ENCODE measurements around the gene MYO15A.

The MYO15A gene

DNA sequence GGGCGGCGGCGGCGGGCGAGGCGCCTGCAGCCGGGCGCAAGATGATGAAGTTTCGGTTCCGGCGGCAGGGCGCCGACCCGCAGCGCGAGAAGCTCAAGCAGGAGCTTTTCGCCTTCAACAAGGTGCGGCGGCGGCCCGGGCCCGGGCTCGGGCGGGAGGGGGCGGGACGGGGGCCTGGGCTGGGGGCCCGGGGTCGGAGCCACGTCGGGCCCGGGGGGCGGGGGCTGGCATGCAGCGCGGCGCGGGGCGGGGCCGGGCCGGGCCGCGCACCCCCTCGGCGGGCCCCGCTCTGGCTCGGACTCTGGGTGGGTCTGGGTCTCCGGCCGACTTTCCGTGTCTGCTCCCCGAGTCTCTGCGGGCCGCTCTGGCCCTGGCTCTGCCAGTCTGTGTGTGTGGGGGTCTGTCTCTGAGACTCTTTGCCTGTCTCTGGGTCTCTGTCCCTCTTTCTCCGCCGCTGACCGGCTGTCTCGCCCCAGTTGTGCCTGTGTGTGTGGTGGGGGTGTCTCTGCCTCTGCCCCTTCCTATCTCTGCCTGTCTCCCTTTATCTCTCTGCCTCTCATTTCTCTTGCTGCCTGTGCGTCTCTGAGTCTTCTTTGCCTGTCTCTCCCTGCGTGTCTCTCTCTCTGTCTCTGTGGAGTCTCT is 117.2 kb downstream of the MYO15A start:
- DNase-seq = no peak

DNA sequence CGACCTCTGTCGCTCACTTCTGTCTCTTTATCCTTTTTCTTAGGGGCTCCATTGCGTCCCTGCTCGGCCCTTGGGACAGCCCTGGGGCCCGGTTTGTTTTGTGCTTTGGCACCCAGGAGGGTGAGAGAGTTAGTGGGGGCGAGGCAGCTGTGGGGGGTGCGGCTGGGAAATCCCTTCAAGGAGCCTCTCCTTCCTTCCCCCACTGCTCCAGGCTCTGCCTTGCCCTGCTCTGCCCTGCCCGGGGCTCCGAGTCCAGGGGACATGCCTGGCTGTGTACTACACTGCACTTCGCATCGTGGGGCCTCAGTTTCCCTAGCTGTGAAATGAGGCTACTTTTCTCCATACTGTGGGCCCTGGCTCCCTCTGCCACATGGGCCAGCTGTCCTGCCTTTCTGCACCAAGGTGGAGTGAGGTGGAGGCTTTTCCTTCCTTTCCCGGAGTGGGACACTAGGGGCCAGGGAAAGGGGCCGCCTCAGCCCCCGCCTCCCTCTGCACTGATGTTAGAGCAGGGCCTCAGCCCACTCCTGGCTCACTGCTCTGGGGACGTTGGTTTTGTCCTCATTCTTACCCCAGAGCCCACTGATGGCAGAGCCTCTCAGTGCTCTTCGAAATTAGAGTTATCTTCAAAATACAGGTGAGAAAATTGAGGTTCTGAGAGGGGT is 117.9 kb downstream of the MYO15A start:
- DNase-seq = no peak

DNA sequence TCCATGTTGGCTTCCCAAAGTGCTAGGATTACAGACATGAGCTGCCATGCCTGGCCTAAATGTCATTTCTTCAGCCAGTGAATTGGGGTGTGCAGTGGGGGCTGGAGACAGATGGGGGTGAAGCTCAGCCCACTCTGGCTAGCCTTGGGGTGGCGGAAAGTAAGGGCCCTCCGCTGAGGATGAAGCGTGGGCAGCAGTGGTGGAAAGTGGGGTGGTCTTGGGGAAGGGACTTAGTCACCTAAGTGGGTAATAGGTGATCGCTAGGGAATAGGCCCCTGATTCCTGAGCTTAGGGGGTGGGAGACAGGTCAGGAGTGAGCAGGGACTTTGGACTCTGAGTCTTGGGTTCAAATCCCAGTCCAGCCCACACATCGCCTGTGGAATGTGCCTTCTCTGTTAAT is 119.1 kb downstream of the MYO15A start:
- no peak for DNase-seq

DNA sequence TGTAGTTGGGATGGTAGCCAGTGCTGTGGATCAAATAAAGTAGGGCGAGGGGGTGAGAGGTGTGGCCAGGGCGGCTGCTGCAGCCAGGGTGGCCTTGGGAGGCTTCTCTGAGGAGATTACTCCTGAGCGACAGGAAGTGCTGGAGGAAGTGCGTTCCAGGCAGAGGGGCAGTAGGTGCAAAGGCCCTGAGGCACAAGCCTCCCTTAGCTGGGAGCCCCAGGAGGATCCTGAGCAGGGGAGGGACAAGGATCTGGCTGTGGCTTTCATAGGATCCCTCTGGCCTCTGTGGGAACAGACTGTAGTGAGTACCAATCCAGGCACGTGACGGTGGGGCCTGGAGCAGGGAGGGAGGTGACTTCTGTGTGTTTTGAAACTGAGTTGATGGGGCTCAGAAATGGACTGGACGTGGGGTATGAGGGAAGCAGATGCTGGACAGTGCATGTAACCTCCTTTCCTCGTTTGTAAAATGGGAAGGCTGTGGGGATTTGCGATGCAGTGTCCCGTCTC is 119.7 kb downstream of the MYO15A start:
- no peak for DNase-seq

DNA sequence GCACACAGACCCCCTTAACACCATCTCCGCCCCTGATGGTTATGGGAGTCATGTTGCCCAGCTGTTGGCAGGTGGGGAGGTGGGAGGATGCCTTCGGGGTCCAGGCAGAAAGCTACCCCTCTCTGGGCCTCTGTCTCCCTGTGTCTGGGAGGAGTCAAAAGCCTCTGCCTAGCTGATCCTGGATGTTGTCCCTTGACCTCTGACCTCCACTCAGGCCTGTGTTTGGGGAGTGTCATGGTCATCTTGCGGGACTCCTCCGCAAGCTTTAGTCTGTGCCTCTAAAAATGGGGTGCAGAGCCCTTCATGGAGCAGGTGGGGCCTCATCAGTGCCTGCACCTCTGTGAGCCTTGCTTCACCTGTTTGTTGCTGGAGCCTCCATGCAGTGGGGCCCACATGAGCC is 120.7 kb downstream of the MYO15A start:
- DNase-seq = no peak
